GM12891 (cell line): ENCODE results near the gene ATG16L1.
A peak's percentile ranks its signal among the peaks of the same experiment; 100 is the strongest.

Experiments used
- DNase-seq: peaks from one replicate; pipeline ENCODE4 v3.0.0; 2011; ENCODE audit warnings: low spot score; ENCODE audit not compliant: insufficient read length
- FAIRE-seq: peaks from 2 replicates; lab custom pipeline; 2011; peaks lifted over from hg19 to GRCh38; lab: Jason Lieb, UNC
- PAX5 ChIP-seq: IDR thresholded peaks from 2 replicates; pipeline ENCODE4 v1.6.1; 2011; ENCODE audit warnings: low read length, moderate library complexity, mild to moderate bottlenecking; ENCODE audit not compliant: insufficient read depth, severe bottlenecking
- POLR2A ChIP-seq: IDR thresholded peaks from 2 replicates; pipeline ENCODE4 v1.6.1; 2011; ENCODE audit warnings: low read depth, low read length, control low read depth
- POLR2AphosphoS5 ChIP-seq: IDR thresholded peaks from 2 replicates; pipeline ENCODE4 v1.6.1; 2011; ENCODE audit warnings: low read depth, low read length, control low read depth
- POU2F2 ChIP-seq: IDR thresholded peaks from 2 replicates; pipeline ENCODE4 v1.6.1; 2011; ENCODE audit warnings: low read depth, mild to moderate bottlenecking, control low read depth, low read length, moderate library complexity
- SPI1 ChIP-seq: IDR thresholded peaks from 2 replicates; pipeline ENCODE4 v1.6.1; 2011; ENCODE audit warnings: low read depth, low read length, control low read depth
- TAF1 ChIP-seq: IDR thresholded peaks from 2 replicates; pipeline ENCODE4 v1.6.1; 2011; ENCODE audit warnings: low read depth, low read length, control low read depth

The ATG16L1 gene

DNA sequence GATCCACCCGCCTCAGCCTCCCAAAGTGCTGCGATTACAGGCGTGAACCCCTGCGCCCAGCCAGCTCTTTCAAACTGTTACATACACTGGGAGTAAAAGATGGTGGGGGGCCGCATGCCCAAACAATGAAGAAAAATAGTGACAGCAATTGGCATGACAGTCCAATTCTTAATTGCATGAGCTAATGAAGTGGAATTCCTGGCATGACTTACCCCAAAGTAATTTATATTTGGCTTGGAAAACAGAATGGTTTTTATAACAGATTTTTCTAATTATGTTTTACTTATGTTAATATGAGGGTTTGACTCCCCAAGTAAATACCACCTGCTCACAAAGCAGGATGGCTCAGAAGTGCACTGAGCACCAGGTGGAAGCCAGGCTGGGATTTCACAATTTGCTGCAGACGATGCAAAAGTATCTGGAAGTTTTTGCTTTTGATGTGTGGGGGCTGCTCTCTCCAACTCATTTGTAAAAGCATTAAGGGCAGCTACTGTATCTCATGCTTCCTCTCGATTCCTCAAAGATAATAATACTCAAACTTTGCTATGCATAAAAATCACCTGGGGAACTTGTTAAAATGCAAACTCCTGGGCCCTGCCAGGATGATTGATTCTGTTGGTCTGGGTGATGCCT is 24.0 kb upstream of the ATG16L1 start:
- DNase-seq (no peak), FAIRE-seq (no peak)
- no peak for TF ChIP-seq POLR2A
- no peak for TF ChIP-seq PAX5
- TF ChIP-seq TAF1, result no peak
- TF ChIP-seq POU2F2, result no peak
- no peak for TF ChIP-seq SPI1
- TF ChIP-seq POLR2AphosphoS5, result no peak

DNA sequence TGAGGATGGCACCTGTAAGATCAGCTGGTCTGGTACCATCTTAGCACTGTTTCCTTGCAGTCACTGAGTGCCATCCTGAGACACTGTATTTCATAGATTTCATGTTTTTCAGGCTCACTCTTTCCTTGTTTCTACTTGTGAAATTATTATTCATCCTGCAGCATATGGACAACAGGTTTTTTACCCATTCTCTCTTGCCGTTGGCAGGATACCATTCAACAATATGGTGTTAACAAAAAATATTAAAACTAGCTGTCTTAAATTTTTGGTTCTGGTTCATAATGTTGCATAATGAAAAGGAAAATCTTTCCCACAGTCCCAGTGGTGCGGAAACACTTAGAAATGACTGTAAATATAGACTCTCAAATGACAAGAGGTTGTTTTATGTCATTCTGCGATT is 23.1 kb upstream of the ATG16L1 start:
- DNase-seq (no peak), FAIRE-seq (no peak)
- TF ChIP-seq PAX5 (no peak), POU2F2 (no peak), POLR2AphosphoS5 (no peak), POLR2A (no peak), SPI1 (no peak), TAF1 (no peak)

DNA sequence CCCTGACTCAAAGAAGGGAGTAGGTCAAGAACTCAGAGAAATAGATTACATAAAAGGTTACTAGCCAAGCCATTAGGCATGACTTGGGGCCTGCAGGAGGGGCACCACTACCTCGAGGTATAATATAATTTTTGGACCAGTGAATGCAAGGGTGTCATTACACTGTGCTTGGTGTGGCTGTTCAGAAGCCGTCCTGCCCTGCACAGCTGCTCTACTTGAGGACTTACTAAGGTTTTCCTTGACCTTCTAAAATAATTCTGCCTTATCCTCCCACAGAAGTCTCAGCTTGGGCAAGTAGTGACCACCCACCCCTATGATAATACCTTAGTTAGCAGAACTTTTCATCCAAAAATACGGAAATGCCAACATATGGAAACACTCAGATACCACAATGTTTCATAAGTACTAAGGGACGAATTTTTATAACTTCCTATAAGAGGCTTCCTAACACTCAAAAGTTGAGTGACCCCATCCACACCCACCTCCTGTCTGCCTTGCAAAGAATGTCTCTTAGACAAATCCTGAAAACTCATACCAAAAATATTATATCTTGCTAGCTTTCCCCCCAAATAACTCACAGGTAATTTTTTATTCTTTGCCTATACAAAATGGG is 17.7 kb upstream of the ATG16L1 start:
- no peak for DNase-seq
- TF ChIP-seq SPI1 (no peak), PAX5 (no peak), TAF1 (no peak), POLR2AphosphoS5 (no peak), POU2F2 (no peak), POLR2A (no peak)
- FAIRE-seq, result no peak

DNA sequence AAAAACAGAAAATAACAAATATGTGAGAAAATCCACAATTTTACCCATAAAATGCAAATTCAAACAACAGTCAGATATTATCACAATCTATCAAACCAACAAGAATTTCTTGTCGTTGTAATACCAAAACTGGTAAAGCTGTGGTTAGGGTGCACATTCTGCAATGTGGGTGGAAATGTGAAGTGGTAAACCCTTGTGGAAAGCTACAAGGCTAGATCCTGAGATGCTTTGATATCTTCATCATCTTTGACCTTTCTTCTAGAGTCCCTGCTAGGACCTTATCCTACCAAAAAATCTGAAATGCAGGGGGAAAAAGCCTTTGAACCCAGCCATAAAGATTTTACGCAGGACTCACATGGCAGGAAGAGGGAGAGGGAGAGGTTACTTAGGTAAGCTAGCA is 17.2 kb upstream of the ATG16L1 start:
- no peak for FAIRE-seq

DNA sequence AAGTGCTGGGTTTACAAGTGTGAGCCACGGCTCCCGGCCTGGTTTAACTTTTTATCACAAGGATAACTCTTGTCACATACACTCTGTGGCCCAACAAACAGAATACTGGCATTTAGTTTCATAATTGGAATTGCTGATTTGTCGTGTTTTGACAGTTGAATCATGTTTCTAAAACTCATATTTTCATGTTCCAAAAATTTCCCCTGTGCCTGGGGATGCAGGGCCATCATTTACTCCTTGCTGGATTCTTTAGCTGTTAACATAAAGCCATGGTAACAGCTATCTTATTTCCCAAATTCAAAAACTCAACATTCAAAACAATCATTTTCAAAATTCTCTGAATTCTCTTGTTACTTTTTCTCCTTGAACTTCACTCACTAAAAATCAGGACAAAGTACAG is 16.5 kb upstream of the ATG16L1 start:
- TF ChIP-seq POLR2A (no peak), SPI1 (no peak), POU2F2 (no peak), POLR2AphosphoS5 (no peak), TAF1 (no peak), PAX5 (no peak)
- no peak for DNase-seq
- no peak for FAIRE-seq

More for the DNA sequence above, 17.2 kb upstream of the ATG16L1 start:
- TF ChIP-seq POLR2AphosphoS5, result no peak
- no peak for TF ChIP-seq PAX5
- no peak for TF ChIP-seq TAF1
- TF ChIP-seq POU2F2, result no peak
- no peak for TF ChIP-seq SPI1
- TF ChIP-seq POLR2A, result no peak
- DNase-seq, result no peak

DNA sequence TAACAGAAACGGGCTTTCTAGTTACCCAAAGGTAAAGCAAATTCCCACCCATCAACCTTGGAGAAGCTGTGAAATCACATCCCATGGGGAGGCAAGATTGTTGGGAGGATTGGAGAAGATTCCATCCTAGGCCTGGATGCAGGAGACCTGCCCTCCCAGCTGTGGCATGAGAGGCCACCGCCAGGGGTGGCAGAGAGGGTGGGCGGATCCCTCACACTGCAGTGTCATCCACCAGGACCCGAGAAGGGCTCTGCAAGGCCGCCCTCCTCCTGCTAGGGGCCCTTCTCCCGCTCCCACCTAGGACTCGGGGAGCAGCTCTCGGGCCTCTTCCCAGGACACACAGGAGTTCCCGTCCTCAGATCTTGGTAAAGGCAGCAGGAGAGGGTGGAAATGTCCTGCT is 15.5 kb upstream of the ATG16L1 start:
- DNase-seq (no peak), FAIRE-seq (no peak)

DNA sequence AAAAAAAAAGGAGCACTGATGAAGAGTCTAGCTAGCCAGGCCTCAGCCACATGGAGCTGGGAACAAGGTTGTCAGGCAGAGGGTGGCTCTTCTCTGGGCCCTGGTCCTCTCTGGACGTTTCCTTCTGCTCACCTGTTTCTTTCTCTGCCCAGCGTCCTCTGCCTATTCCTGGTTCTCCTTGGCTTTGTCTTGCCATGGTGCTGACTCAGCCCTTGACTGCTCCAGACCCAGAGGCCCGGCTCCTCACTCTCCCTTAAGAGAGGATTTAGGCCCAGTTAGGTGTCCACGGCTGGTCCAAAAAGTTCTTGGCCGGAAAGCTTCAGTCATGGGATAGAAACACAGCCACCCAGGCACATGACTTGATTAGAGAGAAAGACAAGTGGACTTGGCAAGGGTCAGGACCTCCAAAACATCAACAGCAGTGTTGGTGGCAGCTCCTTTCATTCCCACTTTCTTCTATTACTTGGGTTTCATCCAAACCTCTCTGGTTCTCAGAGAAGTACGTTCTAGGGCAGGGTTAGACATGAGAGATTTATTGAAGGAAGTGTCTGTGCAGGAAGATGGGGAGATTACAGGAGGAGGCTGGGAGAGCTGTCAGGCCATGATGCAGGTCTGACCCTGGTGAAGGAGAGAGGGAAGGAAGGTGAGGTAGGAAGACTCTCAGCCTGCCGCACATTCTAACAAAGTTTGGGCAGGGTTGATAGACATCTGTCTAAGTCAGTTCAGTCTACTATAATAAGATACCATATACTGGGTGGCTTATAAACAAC is 14.5 kb upstream of the ATG16L1 start:
- FAIRE-seq, result no peak
- TF ChIP-seq POU2F2 (no peak), TAF1 (no peak), PAX5 (no peak), POLR2AphosphoS5 (no peak), SPI1 (no peak), POLR2A (no peak)
- no peak for DNase-seq

More for the DNA sequence above, 15.5 kb upstream of the ATG16L1 start:
- no peak for TF ChIP-seq POLR2AphosphoS5
- no peak for TF ChIP-seq PAX5
- no peak for TF ChIP-seq POU2F2

DNA sequence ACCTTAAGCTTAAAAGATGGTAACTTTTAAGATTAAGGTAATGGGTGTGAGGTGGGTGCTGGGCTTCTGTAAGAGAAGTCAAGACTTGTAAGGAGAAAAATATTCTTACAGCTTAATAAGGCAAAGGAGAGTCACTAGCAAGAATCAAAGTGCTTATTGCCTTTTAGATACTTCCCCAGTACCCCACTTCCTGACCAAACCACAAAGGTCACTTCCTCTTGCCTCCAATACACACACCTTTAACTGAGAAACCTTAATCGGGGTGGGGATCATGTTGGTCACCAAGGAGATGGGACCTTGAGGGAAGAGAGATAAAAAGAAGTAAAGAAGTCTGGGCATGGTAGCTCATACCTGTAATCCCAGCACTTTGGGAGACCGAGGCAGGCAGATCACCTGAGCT is 10.6 kb upstream of the ATG16L1 start:
- peak; percentile 70 for FAIRE-seq
- no peak for TF ChIP-seq POLR2A
- no peak for TF ChIP-seq TAF1
- TF ChIP-seq PAX5, result no peak
- peak; percentile 87 for TF ChIP-seq SPI1
- no peak for DNase-seq

DNA sequence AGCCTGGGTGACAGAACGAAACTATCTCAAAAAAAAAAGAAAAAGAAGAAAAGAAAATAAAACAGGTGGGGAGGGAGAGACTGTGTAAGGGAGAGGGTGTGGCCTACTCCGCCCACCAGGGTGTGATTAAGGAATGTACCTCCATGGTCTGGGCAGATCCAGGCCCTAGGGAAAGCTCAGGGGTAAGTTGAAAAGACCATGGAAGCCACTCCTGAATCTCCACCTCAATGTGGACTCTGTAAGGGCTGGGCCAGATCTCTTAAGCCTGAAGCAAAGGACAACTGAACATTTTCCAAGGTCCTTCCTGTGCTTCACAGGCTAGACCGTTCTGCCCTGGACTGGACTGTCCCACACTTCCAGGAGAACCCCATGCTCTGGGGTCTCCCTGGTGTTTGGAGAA is 9.7 kb upstream of the ATG16L1 start:
- peak; percentile 40 for FAIRE-seq

More for the DNA sequence above, 9.7 kb upstream of the ATG16L1 start:
- no peak for DNase-seq
- no peak for TF ChIP-seq POLR2AphosphoS5
- TF ChIP-seq TAF1, result no peak
- TF ChIP-seq PAX5, result no peak
- no peak for TF ChIP-seq POLR2A
- no peak for TF ChIP-seq POU2F2
- no peak for TF ChIP-seq SPI1
